Measurements from ENCODE around the gene HOXC12. TPM values are rescaled to one million over a fixed set of nuclear protein-coding genes. Genes with fewer than 3 reads are reported as not detected.

Gene HOXC12
- total RNA-seq, 1 experiment from 2014 or later = not detected

DNA sequence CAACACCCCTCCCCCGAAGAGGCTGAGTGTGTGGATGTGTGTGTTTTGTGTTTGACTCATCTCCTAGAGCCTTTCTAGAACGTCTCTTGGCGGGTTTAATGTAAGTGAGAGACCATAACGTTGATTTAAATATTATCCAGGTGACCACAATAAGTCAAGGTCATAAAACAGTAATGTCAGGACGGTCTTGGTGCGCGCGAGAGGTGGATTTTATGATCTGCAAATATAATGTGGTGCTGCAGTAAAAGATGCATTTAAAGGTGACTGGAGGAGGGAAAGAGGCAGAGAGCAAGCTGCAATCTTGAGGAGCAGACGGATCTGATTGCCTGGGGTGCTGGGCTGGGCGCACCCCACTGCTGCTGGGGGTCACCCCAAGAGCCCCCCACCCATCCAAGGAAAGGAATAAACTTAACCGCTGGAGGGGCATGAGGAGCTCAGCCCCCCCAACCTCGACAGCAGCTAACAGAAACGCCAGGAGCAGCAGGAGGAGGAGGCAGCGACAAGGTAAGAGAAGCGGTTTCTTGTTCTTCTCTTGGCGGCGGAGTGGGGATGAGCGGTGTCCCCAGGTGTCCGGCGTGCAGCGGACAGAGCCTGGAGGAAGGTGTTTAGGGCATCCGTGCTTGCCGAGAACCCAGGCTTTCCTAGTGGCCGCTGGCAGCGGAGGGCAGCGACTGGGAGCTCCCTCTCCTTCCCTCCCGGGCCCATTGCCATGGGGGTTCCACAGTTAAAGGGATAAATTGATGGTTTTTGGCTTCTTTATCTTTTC lies 35.8 kb downstream of the HOXC12 start:
- TF ChIP-seq, protein P1, sequence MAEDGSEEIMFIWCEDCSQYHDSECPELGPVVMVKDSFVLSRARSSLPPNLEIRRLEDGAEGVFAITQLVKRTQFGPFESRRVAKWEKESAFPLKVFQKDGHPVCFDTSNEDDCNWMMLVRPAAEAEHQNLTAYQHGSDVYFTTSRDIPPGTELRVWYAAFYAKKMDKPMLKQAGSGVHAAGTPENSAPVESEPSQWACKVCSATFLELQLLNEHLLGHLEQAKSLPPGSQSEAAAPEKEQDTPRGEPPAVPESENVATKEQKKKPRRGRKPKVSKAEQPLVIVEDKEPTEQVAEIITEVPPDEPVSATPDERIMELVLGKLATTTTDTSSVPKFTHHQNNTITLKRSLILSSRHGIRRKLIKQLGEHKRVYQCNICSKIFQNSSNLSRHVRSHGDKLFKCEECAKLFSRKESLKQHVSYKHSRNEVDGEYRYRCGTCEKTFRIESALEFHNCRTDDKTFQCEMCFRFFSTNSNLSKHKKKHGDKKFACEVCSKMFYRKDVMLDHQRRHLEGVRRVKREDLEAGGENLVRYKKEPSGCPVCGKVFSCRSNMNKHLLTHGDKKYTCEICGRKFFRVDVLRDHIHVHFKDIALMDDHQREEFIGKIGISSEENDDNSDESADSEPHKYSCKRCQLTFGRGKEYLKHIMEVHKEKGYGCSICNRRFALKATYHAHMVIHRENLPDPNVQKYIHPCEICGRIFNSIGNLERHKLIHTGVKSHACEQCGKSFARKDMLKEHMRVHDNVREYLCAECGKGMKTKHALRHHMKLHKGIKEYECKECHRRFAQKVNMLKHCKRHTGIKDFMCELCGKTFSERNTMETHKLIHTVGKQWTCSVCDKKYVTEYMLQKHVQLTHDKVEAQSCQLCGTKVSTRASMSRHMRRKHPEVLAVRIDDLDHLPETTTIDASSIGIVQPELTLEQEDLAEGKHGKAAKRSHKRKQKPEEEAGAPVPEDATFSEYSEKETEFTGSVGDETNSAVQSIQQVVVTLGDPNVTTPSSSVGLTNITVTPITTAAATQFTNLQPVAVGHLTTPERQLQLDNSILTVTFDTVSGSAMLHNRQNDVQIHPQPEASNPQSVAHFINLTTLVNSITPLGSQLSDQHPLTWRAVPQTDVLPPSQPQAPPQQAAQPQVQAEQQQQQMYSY (CRISPR knock-in tag; IDR thresholded peaks at IDR 0.05) = no peak
- TF ChIP-seq PREB (CRISPR knock-in tag; IDR thresholded peaks at IDR 0.05; ENCODE audit: borderline replicate concordance) (no peak), SMAD3 (CRISPR knock-in tag; IDR thresholded peaks at IDR 0.05; ENCODE audit: borderline replicate concordance) (no peak), MLX (CRISPR knock-in tag; IDR thresholded peaks at IDR 0.05) (no peak), FOXP1 (CRISPR knock-in tag; IDR thresholded peaks at IDR 0.05; ENCODE audit: borderline replicate concordance) (no peak)
- Mint-ChIP-seq H3K27ac (no peak overlapping the region), H3K4me1 (peaks cover 40% of the 10 kb centered on the region), H3K36me3 (no peaks in the 10 kb centered on the region), H3K27me3 (ENCODE audit: low read depth) (peaks cover 100% of the 10 kb centered on the region), H3K4me3 (no peak overlapping the region), H3K9me3 (no peaks in the 10 kb centered on the region)
- POLR2A ChIA-PET = interaction anchor here (0.7 to 0.9 kb wide), 3 partner anchors 25 to 64 kb away, joined by 3 read pairs; no protein-coding TSS in a partner anchor
- CTCF ChIA-PET = interaction anchor here (0.7 to 3.2 kb wide), 8 partner anchors 16 to 389 kb away, joined by 3 to 16 read pairs (median 6); partner anchors contain the start of gene HOXC5
- no peak for ATAC-seq
- no peak for DNase-seq (ENCODE audit: low spot score)

- TF ChIP-seq EMX1 (CRISPR knock-in tag; IDR thresholded peaks at IDR 0.05) = no peak
- TF ChIP-seq, protein P1 (CRISPR knock-in tag; IDR thresholded peaks at IDR 0.05) = peak; percentile 20; the same call in 1 of the 2 replicates
- DNase-seq (ENCODE audit: low spot score) = no peak
- no peaks in the 10 kb centered on the region for H3K36me3 Mint-ChIP-seq
- no peak overlapping the region for H3K27ac Mint-ChIP-seq
- CTCF ChIA-PET = interaction anchor here (0.9 to 3.2 kb wide), 8 partner anchors 15 to 388 kb away, joined by 3 to 16 read pairs (median 6); partner anchors contain the start of gene HOXC5
- H3K4me1 Mint-ChIP-seq = peaks cover 39% of the 10 kb centered on the region
- POLR2A ChIA-PET = interaction anchor here (0.8 to 0.9 kb wide), 2 partner anchors 26 to 64 kb away, joined by 3 read pairs; no protein-coding TSS in a partner anchor
- H3K9me3 Mint-ChIP-seq = no peaks in the 10 kb centered on the region
- peaks cover 100% of the 10 kb centered on the region for H3K27me3 Mint-ChIP-seq (ENCODE audit: low read depth)
- no peak overlapping the region for H3K4me3 Mint-ChIP-seq
- ATAC-seq = no peak
These were observed 36.4 kb downstream of the HOXC12 start for GRCh38 chr12:53991077-53991460.

DNA sequence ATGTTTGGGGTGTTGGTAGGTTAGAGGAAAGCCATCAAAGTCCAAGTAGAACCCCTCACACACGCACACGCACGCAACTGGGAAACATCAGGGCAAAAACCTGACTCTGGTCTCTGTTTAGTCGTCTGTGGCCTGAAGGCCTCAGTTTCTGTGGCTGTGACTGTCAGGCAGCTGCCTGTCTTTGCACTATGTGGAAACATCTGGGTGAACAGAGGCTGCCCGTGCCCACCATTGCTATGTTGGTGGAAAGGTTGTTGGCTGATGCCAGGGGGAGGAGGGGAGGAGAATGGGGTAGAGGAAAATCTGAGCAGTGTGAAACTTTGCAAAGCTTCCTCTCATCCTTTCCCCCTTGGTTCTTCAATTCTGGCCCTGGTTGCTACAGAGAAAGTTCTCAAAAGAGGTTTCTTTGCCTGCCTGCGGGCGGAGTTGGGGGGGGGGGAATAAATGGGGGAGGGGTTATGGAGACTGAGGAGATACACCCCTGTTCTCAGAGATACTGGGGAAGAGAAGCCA lies 37.7 kb downstream of the HOXC12 start:
- peaks cover 40% of the 10 kb centered on the region for H3K4me1 Mint-ChIP-seq
- DNase-seq (ENCODE audit: low spot score) (no peak), ATAC-seq (no peak)
- POLR2A ChIA-PET = interaction anchor here (1.0 kb wide), 1 partner anchor 61 kb away, joined by 3 read pairs; the partner anchor contains the start of gene HOXC4
- H3K27me3 Mint-ChIP-seq (ENCODE audit: low read depth) = peaks cover 100% of the 10 kb centered on the region
- H3K27ac Mint-ChIP-seq = no peak overlapping the region
- no peaks in the 10 kb centered on the region for H3K36me3 Mint-ChIP-seq
- no peaks in the 10 kb centered on the region for H3K9me3 Mint-ChIP-seq
- CTCF ChIA-PET = interaction anchor here (1.0 to 3.2 kb wide), 4 partner anchors 14 to 222 kb away, joined by 3 to 16 read pairs (median 11); partner anchors contain the start of gene HOXC5
- H3K4me3 Mint-ChIP-seq = no peak overlapping the region
- TF ChIP-seq ZNF423 (CRISPR knock-in tag; IDR thresholded peaks at IDR 0.05) (no peak), SMAD4 (CRISPR knock-in tag; IDR thresholded peaks at IDR 0.05) (no peak), NFYB (CRISPR knock-in tag; conservative IDR thresholded peaks at IDR 0.05; ENCODE audit: low read depth) (no peak), AR (CRISPR knock-in tag; IDR thresholded peaks at IDR 0.05) (no peak), EMX1 (CRISPR knock-in tag; IDR thresholded peaks at IDR 0.05) (no peak)
- TF ChIP-seq, protein P2, sequence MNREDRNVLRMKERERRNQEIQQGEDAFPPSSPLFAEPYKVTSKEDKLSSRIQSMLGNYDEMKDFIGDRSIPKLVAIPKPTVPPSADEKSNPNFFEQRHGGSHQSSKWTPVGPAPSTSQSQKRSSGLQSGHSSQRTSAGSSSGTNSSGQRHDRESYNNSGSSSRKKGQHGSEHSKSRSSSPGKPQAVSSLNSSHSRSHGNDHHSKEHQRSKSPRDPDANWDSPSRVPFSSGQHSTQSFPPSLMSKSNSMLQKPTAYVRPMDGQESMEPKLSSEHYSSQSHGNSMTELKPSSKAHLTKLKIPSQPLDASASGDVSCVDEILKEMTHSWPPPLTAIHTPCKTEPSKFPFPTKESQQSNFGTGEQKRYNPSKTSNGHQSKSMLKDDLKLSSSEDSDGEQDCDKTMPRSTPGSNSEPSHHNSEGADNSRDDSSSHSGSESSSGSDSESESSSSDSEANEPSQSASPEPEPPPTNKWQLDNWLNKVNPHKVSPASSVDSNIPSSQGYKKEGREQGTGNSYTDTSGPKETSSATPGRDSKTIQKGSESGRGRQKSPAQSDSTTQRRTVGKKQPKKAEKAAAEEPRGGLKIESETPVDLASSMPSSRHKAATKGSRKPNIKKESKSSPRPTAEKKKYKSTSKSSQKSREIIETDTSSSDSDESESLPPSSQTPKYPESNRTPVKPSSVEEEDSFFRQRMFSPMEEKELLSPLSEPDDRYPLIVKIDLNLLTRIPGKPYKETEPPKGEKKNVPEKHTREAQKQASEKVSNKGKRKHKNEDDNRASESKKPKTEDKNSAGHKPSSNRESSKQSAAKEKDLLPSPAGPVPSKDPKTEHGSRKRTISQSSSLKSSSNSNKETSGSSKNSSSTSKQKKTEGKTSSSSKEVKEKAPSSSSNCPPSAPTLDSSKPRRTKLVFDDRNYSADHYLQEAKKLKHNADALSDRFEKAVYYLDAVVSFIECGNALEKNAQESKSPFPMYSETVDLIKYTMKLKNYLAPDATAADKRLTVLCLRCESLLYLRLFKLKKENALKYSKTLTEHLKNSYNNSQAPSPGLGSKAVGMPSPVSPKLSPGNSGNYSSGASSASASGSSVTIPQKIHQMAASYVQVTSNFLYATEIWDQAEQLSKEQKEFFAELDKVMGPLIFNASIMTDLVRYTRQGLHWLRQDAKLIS (CRISPR knock-in tag; IDR thresholded peaks at IDR 0.05; ENCODE audit: borderline replicate concordance) = no peak

All from WTC11 (cell line).